Body of pancreas (tissue), 4 donors: ENCODE results near the gene DNAH6.

ENCODE experiments used
- CTCF ChIP-seq, 7 experiments: fragments of 450-650 bp in 4 of 7; fragments of 200-600 bp in 3 of 7; sonication (generic) in 3 of 7; IDR thresholded peaks; one replicate each; pipeline ENCODE4 v1.5.1; 2016 to 2019; ENCODE audit warnings: antibody characterized with exemption in 7 of 7
- POLR2A ChIP-seq, 3 donors: fragments of 450-650 bp; IDR thresholded peaks; one replicate each; pipeline ENCODE4 v1.6.1; 2016; ENCODE audit warnings: antibody characterized with exemption in 3 of 3, mild to moderate bottlenecking in 2 of 3

GRCh38 chr2:84799772-84800171 is 283.5 kb downstream of the DNAH6 start:
- TF ChIP-seq POLR2A (IDR thresholded peaks at IDR 0.05) (no peak), CTCF (IDR thresholded peaks at IDR 0.05) (no peak)
